Adipocyte (in vitro differentiated cells): ENCODE measurements around the gene PITX2.
A peak's percentile ranks its signal among the peaks of the same experiment; 100 is the strongest.
"Not testable (repeated sequence)": the region's sequence is repeated elsewhere in the genome, so short reads cannot be mapped to it uniquely, and the experiment has no call there.

Experiments
- DNase-seq: peaks from one replicate; pipeline ENCODE4 v3.0.0-alpha.2; 2015; ENCODE audit warnings: low read depth
- H3K27me3 ChIP-seq: replicated peaks from 2 replicates; pipeline ENCODE4 v1.7.0; 2013; ENCODE audit warnings: mild to moderate bottlenecking, low read length, moderate library complexity; ENCODE audit not compliant: control insufficient read depth, insufficient read depth
- H3K36me3 ChIP-seq: 2 replicates; pipeline ENCODE4 v1.7.0; 2013; ENCODE audit warnings: low read length, mild to moderate bottlenecking, moderate library complexity; ENCODE audit not compliant: control insufficient read depth, insufficient read depth, severe bottlenecking
- H3K4me1 ChIP-seq: 2 replicates; pipeline ENCODE4 v1.7.0; 2013; ENCODE audit warnings: mild to moderate bottlenecking, low read length, moderate library complexity; ENCODE audit not compliant: control insufficient read depth, insufficient read depth
- H3K4me3 ChIP-seq: 2 replicates; pipeline ENCODE4 v1.7.0; 2013; ENCODE audit warnings: mild to moderate bottlenecking, low read length, moderate library complexity
- H3K9ac ChIP-seq: 2 replicates; pipeline ENCODE4 v1.7.0; 2013; ENCODE audit warnings: mild to moderate bottlenecking, low read length, moderate library complexity
- H3K9me3 ChIP-seq: 2 replicates; pipeline ENCODE4 v1.7.0; 2013; ENCODE audit warnings: mild to moderate bottlenecking, low read length, moderate library complexity; ENCODE audit not compliant: control insufficient read depth

PITX2 gene

DNA sequence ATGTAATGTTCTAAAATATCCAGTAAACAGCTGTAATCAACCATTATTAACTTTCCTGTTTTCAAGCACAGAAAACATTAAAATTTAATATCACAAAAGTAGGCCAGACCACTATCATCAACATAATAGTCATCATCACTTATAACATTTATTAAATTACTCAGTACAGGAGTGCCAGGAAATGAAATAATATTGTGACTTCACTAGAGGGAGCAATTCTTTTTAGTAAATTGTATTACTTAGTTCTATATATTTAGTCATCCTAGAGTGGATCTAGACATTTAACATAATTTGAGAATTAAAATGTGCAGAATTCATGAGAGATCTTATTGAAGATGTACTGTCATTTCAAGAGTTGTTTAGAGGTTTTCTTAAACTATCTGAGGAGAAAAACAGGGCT, 33.6 kb downstream of the PITX2 start:
- Histone ChIP-seq H3K4me1 (no peaks in the 10 kb centered on the region), H3K36me3 (no peaks in the 10 kb centered on the region), H3K9ac (no peak overlapping the region), H3K27me3 (no peaks in the 10 kb centered on the region), H3K9me3 (no peaks in the 10 kb centered on the region), H3K4me3 (no peak overlapping the region)
- DNase-seq = peak; percentile 38

GRCh38 chr4:110587666-110588285, 35.1 kb downstream of the PITX2 start:
- Histone ChIP-seq H3K27me3 (no peaks in the 10 kb centered on the region), H3K36me3 (no peaks in the 10 kb centered on the region), H3K9ac (no peak overlapping the region), H3K4me3 (no peak overlapping the region), H3K9me3 (no peaks in the 10 kb centered on the region), H3K4me1 (no peaks in the 10 kb centered on the region)
- DNase-seq = no peak

DNA sequence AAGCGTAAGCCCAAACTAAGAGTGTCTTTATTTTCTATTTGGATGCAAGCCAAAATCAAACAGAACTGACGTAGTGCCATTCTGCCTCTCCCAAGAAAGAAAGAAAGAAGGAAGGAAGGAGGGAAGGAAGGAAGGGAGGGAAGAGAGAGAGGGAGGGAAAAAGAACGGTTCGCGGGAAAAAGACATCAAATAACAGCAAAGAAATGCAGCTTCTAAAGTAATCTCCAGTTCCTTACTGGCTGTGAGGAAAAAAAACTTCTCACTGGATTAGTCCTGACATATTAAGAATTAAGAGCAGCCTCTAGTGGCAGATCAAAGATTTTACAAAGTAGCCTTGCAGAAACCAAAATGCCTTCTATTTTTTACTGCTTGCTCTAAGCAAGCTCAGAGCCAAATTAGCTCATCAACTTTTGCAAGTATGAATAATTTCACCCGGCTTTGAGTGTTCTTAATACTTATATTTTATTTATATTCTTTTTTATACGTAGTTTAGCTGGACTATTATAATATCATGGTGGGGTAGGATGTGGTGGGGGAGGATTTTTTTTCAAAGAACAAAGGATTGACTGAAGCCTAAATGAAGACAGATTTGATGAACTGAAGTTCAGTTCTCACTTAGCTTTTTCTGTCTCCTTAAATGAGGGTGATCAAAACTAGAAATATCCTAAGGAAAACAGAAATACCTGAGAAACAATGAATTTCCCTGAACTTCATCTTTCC, 36.6 kb downstream of the PITX2 start:
- Histone ChIP-seq H3K27me3 (no peaks in the 10 kb centered on the region), H3K36me3 (no peaks in the 10 kb centered on the region), H3K4me3 (peak overlapping the region; percentile 60), H3K9ac (no peak overlapping the region), H3K9me3 (no peaks in the 10 kb centered on the region), H3K4me1 (no peaks in the 10 kb centered on the region)
- DNase-seq = peak; percentile 68

DNA sequence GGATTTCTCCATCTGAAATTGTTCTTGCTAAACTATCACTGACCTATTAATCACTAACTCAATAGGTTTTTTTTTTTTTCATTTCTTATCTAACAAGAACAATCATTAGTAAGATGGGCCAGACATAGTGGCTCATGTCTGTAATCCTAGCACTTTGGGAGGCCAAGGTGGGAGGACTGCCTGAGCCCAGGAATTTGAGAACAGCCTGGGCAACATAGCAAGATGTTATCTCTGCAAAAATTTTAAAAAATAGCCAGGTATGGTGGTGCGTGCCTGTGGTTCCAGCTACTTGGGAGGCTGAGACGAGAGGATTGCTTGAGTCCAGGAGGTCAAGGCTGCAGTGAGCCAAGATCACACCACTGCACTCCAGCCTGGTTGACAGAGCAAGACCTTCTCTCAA, 46.2 kb downstream of the PITX2 start:
- H3K27me3 ChIP-seq, H3K9ac ChIP-seq: not testable (repeated sequence)

More for the DNA sequence above, 46.2 kb downstream of the PITX2 start:
- H3K36me3 ChIP-seq, H3K9me3 ChIP-seq, DNase-seq, H3K4me1 ChIP-seq, H3K4me3 ChIP-seq: not testable (repeated sequence)
